Chondrocyte (in vitro differentiated cells): Measurements from ENCODE around the gene EML2. TPM values are rescaled to one million over a fixed set of nuclear protein-coding genes. Genes with fewer than 3 reads are reported as not detected.

ENCODE experiments used
- DNase-seq: peaks from one replicate; pipeline ENCODE4 v3.0.0; 2021; ENCODE audit warnings: mixed read lengths, low spot score
- H3K27ac Mint-ChIP-seq: one replicate; pipeline ENCODE4 v1.8.0; 2021; ENCODE audit warnings: mild to moderate bottlenecking, moderate library complexity, mixed read lengths; ENCODE audit not compliant: unreplicated experiment
- H3K27me3 Mint-ChIP-seq: 2 replicates; pipeline ENCODE4 v1.8.0; 2021; ENCODE audit warnings: low read depth, mixed read lengths
- H3K36me3 Mint-ChIP-seq: 2 replicates; pipeline ENCODE4 v1.8.0; 2021; ENCODE audit warnings: low read depth, mixed read lengths
- H3K4me1 Mint-ChIP-seq: 2 replicates; pipeline ENCODE4 v1.8.0; 2021; ENCODE audit warnings: low read depth, mild to moderate bottlenecking, mixed read lengths
- H3K4me3 Mint-ChIP-seq: one replicate; pipeline ENCODE4 v1.8.0; 2021; ENCODE audit warnings: mild to moderate bottlenecking, moderate library complexity, mixed read lengths; ENCODE audit not compliant: unreplicated experiment
- H3K9me3 Mint-ChIP-seq: 2 replicates; pipeline ENCODE4 v1.8.0; 2021; ENCODE audit warnings: low read depth, mixed read lengths
- CTCF ChIP-seq: fragments of 200-600 bp; sonication (generic); IDR thresholded peaks from 2 replicates; pipeline ENCODE4 v1.5.0; 2021; ENCODE audit warnings: antibody characterized with exemption, mild to moderate bottlenecking, moderate library complexity
- total RNA-seq: library from RNA; stranded (reverse); gene quantifications from 3 replicates; pipeline ENCODE4 v1.2.1, GENCODE V29; 2021

Gene EML2
- total RNA-seq, 1 donor from 2014 or later = 20.5 TPM

DNA sequence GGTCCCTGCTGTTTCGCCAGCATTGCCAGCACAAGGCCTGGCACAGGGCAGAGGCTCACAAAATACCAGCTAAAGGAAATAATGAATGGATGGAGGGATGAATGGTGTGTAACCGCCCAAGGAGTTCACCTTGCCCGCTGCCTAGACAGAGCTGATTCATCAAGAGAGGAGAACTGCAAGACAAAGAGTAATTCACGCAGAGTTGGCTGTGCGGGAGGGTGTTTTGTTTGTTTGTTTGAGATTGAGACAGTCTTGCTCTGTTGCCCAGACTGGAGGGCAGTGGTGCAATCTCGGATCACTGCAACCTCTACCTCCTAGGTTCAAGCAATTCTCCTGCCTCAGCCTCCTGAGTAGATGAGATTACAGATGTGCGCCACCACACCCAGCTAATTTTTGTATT, 57.6 kb downstream of the EML2 start:
- TF ChIP-seq CTCF = no peak
- Mint-ChIP-seq H3K4me1 (peaks cover 44% of the 10 kb centered on the region), H3K27ac (no peak overlapping the region), H3K27me3 (no peaks in the 10 kb centered on the region), H3K36me3 (peaks cover 3% of the 10 kb centered on the region), H3K9me3 (no peaks in the 10 kb centered on the region), H3K4me3 (no peak overlapping the region)
- no peak for DNase-seq

- H3K27ac Mint-ChIP-seq = peak overlapping the region; percentile 61
- H3K36me3 Mint-ChIP-seq = peaks cover 3% of the 10 kb centered on the region
- no peak overlapping the region for H3K4me3 Mint-ChIP-seq
- H3K4me1 Mint-ChIP-seq = peaks cover 37% of the 10 kb centered on the region
- no peak for DNase-seq
- no peaks in the 10 kb centered on the region for H3K27me3 Mint-ChIP-seq
- H3K9me3 Mint-ChIP-seq = no peaks in the 10 kb centered on the region
- no peak for TF ChIP-seq CTCF
These were observed 60.3 kb downstream of the EML2 start for GRCh38 chr19:45578861-45579260.

GRCh38 chr19:45577111-45577905, 61.9 kb downstream of the EML2 start:
- no peaks in the 10 kb centered on the region for H3K27me3 Mint-ChIP-seq
- peaks cover 25% of the 10 kb centered on the region for H3K4me1 Mint-ChIP-seq
- no peak for DNase-seq
- H3K9me3 Mint-ChIP-seq = no peaks in the 10 kb centered on the region
- H3K36me3 Mint-ChIP-seq = peaks cover under 1% of the 10 kb centered on the region
- no peak for TF ChIP-seq CTCF
- H3K4me3 Mint-ChIP-seq = no peak overlapping the region
- peak overlapping the region; percentile 93 for H3K27ac Mint-ChIP-seq

GRCh38 chr19:45576682-45577081, 62.5 kb downstream of the EML2 start:
- Mint-ChIP-seq H3K9me3 (no peaks in the 10 kb centered on the region), H3K36me3 (no peaks in the 10 kb centered on the region), H3K4me1 (peaks cover 24% of the 10 kb centered on the region), H3K4me3 (no peak overlapping the region), H3K27ac (peak overlapping the region; percentile 93), H3K27me3 (no peaks in the 10 kb centered on the region)
- TF ChIP-seq CTCF = no peak
- DNase-seq = no peak

- no peak overlapping the region for H3K4me3 Mint-ChIP-seq
- H3K9me3 Mint-ChIP-seq = no peaks in the 10 kb centered on the region
- no peaks in the 10 kb centered on the region for H3K36me3 Mint-ChIP-seq
- peaks cover 22% of the 10 kb centered on the region for H3K4me1 Mint-ChIP-seq
- H3K27ac Mint-ChIP-seq = no peak overlapping the region
- no peak for TF ChIP-seq CTCF
- no peak for DNase-seq
- no peaks in the 10 kb centered on the region for H3K27me3 Mint-ChIP-seq
These were observed 64.0 kb downstream of the EML2 start for GRCh38 chr19:45575216-45575615.
